Measurements from ENCODE around the gene GRAP2.

- TF ChIP-seq, protein P1, sequence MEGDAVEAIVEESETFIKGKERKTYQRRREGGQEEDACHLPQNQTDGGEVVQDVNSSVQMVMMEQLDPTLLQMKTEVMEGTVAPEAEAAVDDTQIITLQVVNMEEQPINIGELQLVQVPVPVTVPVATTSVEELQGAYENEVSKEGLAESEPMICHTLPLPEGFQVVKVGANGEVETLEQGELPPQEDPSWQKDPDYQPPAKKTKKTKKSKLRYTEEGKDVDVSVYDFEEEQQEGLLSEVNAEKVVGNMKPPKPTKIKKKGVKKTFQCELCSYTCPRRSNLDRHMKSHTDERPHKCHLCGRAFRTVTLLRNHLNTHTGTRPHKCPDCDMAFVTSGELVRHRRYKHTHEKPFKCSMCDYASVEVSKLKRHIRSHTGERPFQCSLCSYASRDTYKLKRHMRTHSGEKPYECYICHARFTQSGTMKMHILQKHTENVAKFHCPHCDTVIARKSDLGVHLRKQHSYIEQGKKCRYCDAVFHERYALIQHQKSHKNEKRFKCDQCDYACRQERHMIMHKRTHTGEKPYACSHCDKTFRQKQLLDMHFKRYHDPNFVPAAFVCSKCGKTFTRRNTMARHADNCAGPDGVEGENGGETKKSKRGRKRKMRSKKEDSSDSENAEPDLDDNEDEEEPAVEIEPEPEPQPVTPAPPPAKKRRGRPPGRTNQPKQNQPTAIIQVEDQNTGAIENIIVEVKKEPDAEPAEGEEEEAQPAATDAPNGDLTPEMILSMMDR (conservative IDR thresholded peaks at IDR 0.05; ENCODE audit: low read depth, low read length): no peak
- no peak for TF ChIP-seq EZH2 (IDR thresholded peaks at IDR 0.05; ENCODE audit: low read length, unreplicated experiment)
- no peak for TF ChIP-seq EZH2phosphoT487 (IDR thresholded peaks at IDR 0.05; ENCODE audit: borderline replicate concordance, low read length)
These were observed 120.6 kb downstream of the GRAP2 start for GRCh38 chr22:40021401-40022000.

Measured in PC-3 (cell line).